ENCODE data around the gene CHRNB4. TPM values are rescaled to one million over a fixed set of nuclear protein-coding genes. Genes with fewer than 3 reads are reported as not detected.

CHRNB4 gene
- total RNA-seq, 1 experiment from 2014 or later = 1.3 TPM

DNA sequence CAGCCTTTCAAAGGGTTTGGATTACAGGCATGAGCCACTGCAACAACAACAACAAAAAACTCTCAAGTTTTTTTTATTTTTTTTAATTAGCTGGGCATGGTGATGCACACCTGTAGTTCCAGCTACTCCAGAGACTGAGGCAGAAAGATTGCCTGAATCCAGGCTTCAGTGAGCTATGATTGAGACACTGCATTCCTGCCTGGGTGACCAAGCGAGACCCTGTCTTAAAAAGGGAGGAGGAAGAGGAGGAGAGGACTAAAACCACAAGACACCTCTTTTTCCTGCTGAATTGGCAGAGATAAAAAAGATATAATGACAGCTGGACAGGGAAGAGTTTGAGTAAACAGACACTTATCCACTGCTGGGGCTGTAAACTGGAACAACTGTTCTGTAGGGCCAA is 22.7 kb upstream of the CHRNB4 start:
- Mint-ChIP-seq H3K27ac (ENCODE audit: unreplicated experiment) (no peak overlapping the region), H3K4me1 (ENCODE audit: low read depth, unreplicated experiment) (no peaks in the 10 kb centered on the region), H3K36me3 (ENCODE audit: insufficient read depth, unreplicated experiment) (no peaks in the 10 kb centered on the region), H3K9me3 (ENCODE audit: unreplicated experiment) (no peaks in the 10 kb centered on the region), H3K27me3 (ENCODE audit: insufficient read depth, unreplicated experiment) (peaks cover 15% of the 10 kb centered on the region), H3K4me3 (ENCODE audit: unreplicated experiment) (no peak overlapping the region)
- Histone ChIP-seq H3K9me3 (no peaks in the 10 kb centered on the region), H3K4me1 (no peaks in the 10 kb centered on the region), H3K36me3 (ENCODE audit: control insufficient read depth, insufficient read depth, low read length) (no peaks in the 10 kb centered on the region), H3K27me3 (replicated peaks; ENCODE audit: control insufficient read depth, insufficient read depth, low read length) (no peaks in the 10 kb centered on the region; the same call in 1 of the 2 replicates), H3K4me3 (ENCODE audit: low read depth, low read length) (no peak overlapping the region)
- TF ChIP-seq CTCF (IDR thresholded peaks at IDR 0.05; ENCODE audit: insufficient read depth in 1 of 2, low read depth in 1 of 2, low read length in 1 of 2, severe bottlenecking in 1 of 2, unreplicated experiment in 1 of 2) = no peak
- no peak for DNase-seq
- ChIA-PET CTCF (no interaction called here), POLR2A (no interaction called here)
- intact Hi-C loops (cut with micrococcal nuclease; ENCODE audit: unreplicated experiment) = no loop called here
- no TSS peak for BruUV-seq (replicated peaks)

DNA sequence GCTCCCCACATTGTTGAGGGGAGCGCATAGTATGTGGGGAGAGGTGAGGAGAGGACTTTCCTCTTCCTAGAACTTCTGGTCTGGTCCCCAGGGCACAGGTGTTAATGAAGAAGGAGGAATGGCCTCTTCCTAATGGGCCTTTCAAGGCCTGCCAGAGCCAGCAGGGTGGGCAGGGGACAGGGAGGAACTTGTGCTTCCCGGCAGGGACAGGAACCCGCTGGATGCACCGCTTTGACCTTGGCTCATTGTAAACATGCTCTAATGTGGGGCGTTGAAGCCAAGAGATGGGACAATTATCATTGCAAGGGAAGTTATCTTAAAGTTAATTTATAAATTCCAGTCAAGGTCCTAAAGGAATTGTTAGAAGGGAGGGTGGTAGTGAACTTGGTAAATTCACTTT is 21.0 kb upstream of the CHRNB4 start:
- no TSS peak for BruUV-seq (replicated peaks)
- intact Hi-C loops (cut with micrococcal nuclease; ENCODE audit: unreplicated experiment) = no loop called here
- H3K9me3 Mint-ChIP-seq (ENCODE audit: unreplicated experiment) = no peaks in the 10 kb centered on the region
- no peaks in the 10 kb centered on the region for H3K36me3 ChIP-seq (ENCODE audit: control insufficient read depth, insufficient read depth, low read length)
- H3K27ac Mint-ChIP-seq (ENCODE audit: unreplicated experiment) = no peak overlapping the region
- H3K4me1 ChIP-seq = no peaks in the 10 kb centered on the region
- no peaks in the 10 kb centered on the region for H3K36me3 Mint-ChIP-seq (ENCODE audit: insufficient read depth, unreplicated experiment)
- ChIA-PET CTCF (no interaction called here), POLR2A (no interaction called here)
- no peaks in the 10 kb centered on the region for H3K9me3 ChIP-seq
- peaks cover 15% of the 10 kb centered on the region for H3K27me3 Mint-ChIP-seq (ENCODE audit: insufficient read depth, unreplicated experiment)
- no peaks in the 10 kb centered on the region for H3K4me1 Mint-ChIP-seq (ENCODE audit: low read depth, unreplicated experiment)
- no peak overlapping the region for H3K4me3 ChIP-seq (ENCODE audit: low read depth, low read length)
- H3K4me3 Mint-ChIP-seq (ENCODE audit: unreplicated experiment) = no peak overlapping the region
- TF ChIP-seq CTCF (IDR thresholded peaks at IDR 0.05; ENCODE audit: insufficient read depth in 1 of 2, low read depth in 1 of 2, low read length in 1 of 2, severe bottlenecking in 1 of 2, unreplicated experiment in 1 of 2) = no peak
- H3K27me3 ChIP-seq (replicated peaks; ENCODE audit: control insufficient read depth, insufficient read depth, low read length) = no peaks in the 10 kb centered on the region
- DNase-seq = no peak

GRCh38 chr15:78661001-78661400 is 20.0 kb upstream of the CHRNB4 start:
- POLR2A ChIA-PET = interaction anchor here (0.6 kb wide), 1 partner anchor 366 kb away, joined by 5 read pairs; no protein-coding TSS in a partner anchor
- no peak for DNase-seq

More at GRCh38 chr15:78661001-78661400, 20.0 kb upstream of the CHRNB4 start:
- Mint-ChIP-seq H3K27me3 (ENCODE audit: insufficient read depth, unreplicated experiment) (peaks cover 10% of the 10 kb centered on the region), H3K9me3 (ENCODE audit: unreplicated experiment) (no peaks in the 10 kb centered on the region), H3K4me3 (ENCODE audit: unreplicated experiment) (no peak overlapping the region), H3K27ac (ENCODE audit: unreplicated experiment) (no peak overlapping the region), H3K36me3 (ENCODE audit: insufficient read depth, unreplicated experiment) (no peaks in the 10 kb centered on the region), H3K4me1 (ENCODE audit: low read depth, unreplicated experiment) (no peaks in the 10 kb centered on the region)
- H3K27me3 ChIP-seq (replicated peaks; ENCODE audit: control insufficient read depth, insufficient read depth, low read length) = no peaks in the 10 kb centered on the region
- H3K36me3 ChIP-seq (ENCODE audit: control insufficient read depth, insufficient read depth, low read length) = no peaks in the 10 kb centered on the region
- intact Hi-C loops (cut with micrococcal nuclease; ENCODE audit: unreplicated experiment) = no loop called here
- no peaks in the 10 kb centered on the region for H3K4me1 ChIP-seq
- H3K4me3 ChIP-seq (ENCODE audit: low read depth, low read length) = no peak overlapping the region
- CTCF ChIA-PET = no interaction called here
- no peak for TF ChIP-seq CTCF (IDR thresholded peaks at IDR 0.05; ENCODE audit: insufficient read depth in 1 of 2, low read depth in 1 of 2, low read length in 1 of 2, severe bottlenecking in 1 of 2, unreplicated experiment in 1 of 2)
- BruUV-seq (replicated peaks) = no TSS peak
- no peaks in the 10 kb centered on the region for H3K9me3 ChIP-seq
